T-cell (primary cell): ENCODE data around the gene RPA1. TPM values are rescaled to one million over a fixed set of nuclear protein-coding genes. Genes with fewer than 3 reads are reported as not detected.

Source experiments
- ATAC-seq, 4 experiments: fragments of 200-7000 bp in 3 of 4; fragments of 150-1000 bp in 1 of 4; cut with Tn5 transposase; replicated peaks in 1 of 4; 1 replicate in 3 of 4; 2 replicates in 1 of 4; pipeline ENCODE4 v1.10.0; 2021; ENCODE audit warnings: moderate library complexity in 3 of 4, mild to moderate bottlenecking in 2 of 4, moderate number of reproducible peaks in 1 of 4
- CTCF ChIA-PET, 2 donors: fragments of 300-600 bp; sonication (Branson Sonifier 250); formaldehyde crosslinking; loops; one replicate each; lab custom pipeline; 2022; ENCODE audit warnings: antibody characterized with exemption in 2 of 2; lab: Charles Lee
- POLR2A ChIA-PET, 2 donors: fragments of 300-600 bp; sonication (Branson Sonifier 250); formaldehyde crosslinking; loops; one replicate each; lab custom pipeline; 2022; ENCODE audit warnings: antibody characterized with exemption in 2 of 2; lab: Charles Lee
- DNase-seq, 35 experiments: peaks; one replicate each; pipeline versions ENCODE4 v3.0.0 to v3.0.0-alpha.2; 2013 to 2023
- H3K27ac ChIP-seq: one replicate; pipeline ENCODE4 v1.5.1; 2013; ENCODE audit warnings: low read length
- H3K27me3 ChIP-seq, 2 experiments: replicated peaks in 1 of 2; 1 replicate in 1 of 2; 2 replicates in 1 of 2; pipeline versions ENCODE4 v1.6.1 to v1.7.0; 2013; ENCODE audit warnings: low read length in 1 of 2, mixed read lengths in 1 of 2; ENCODE audit not compliant: control insufficient read depth in 2 of 2, insufficient read depth in 2 of 2; ENCODE audit errors: extremely low read depth in 1 of 2
- H3K36me3 ChIP-seq, 2 donors: 1 replicate in 1 of 2; 2 replicates in 1 of 2; pipeline versions ENCODE4 v1.6.1 to v1.7.0; 2013; ENCODE audit warnings: low read length in 1 of 2; ENCODE audit not compliant: control insufficient read depth in 2 of 2, insufficient read depth in 1 of 2; ENCODE audit errors: extremely low read depth in 1 of 2
- H3K4me1 ChIP-seq, 2 experiments: 1 replicate in 1 of 2; 2 replicates in 1 of 2; pipeline versions ENCODE4 v1.6.1 to v1.7.0; 2013; ENCODE audit warnings: low read length in 2 of 2, mixed read lengths in 1 of 2; ENCODE audit not compliant: insufficient read depth in 2 of 2, control insufficient read depth in 1 of 2; ENCODE audit errors: extremely low read depth in 1 of 2
- H3K4me3 ChIP-seq, 2 donors: 1 replicate in 1 of 2; 2 replicates in 1 of 2; pipeline versions ENCODE4 v1.5.1 to v1.7.0; 2013; ENCODE audit warnings: mild to moderate bottlenecking in 2 of 2, low read length in 1 of 2, moderate library complexity in 1 of 2; ENCODE audit not compliant: control insufficient read depth in 1 of 2; ENCODE audit errors: extremely low read depth in 1 of 2
- H3K9me3 ChIP-seq: 2 replicates; pipeline ENCODE4 v1.7.0; 2013
- H3K27ac Mint-ChIP-seq, 2 donors: one replicate each; pipeline ENCODE4 v1.8.0; 2020 to 2021; ENCODE audit warnings: mild to moderate bottlenecking in 2 of 2, mixed read lengths in 2 of 2
- H3K27me3 Mint-ChIP-seq, 2 donors: one replicate each; pipeline ENCODE4 v1.8.0; 2021 to 2022; ENCODE audit warnings: mixed read lengths in 2 of 2
- H3K36me3 Mint-ChIP-seq: one replicate; pipeline ENCODE4 v1.8.0; 2021; ENCODE audit warnings: mixed read lengths
- H3K4me1 Mint-ChIP-seq, 3 donors: one replicate each; pipeline ENCODE4 v1.8.0; 2020 to 2022; ENCODE audit warnings: mixed read lengths in 3 of 3, mild to moderate bottlenecking in 1 of 3
- H3K4me3 Mint-ChIP-seq, 3 donors: one replicate each; pipeline ENCODE4 v1.8.0; 2020 to 2022; ENCODE audit warnings: mild to moderate bottlenecking in 3 of 3, mixed read lengths in 3 of 3, moderate library complexity in 3 of 3
- H3K9me3 Mint-ChIP-seq, 3 donors: one replicate each; pipeline ENCODE4 v1.8.0; 2020 to 2022; ENCODE audit warnings: mixed read lengths in 3 of 3
- WGBS: methylation state at CpG from one replicate; pipeline ENCODE4 v1.1.5; 2013; ENCODE audit warnings: missing lambda C conversion rate; ENCODE audit not compliant: insufficient coverage; 5-methylcytosine and 5-hydroxymethylcytosine counted together
- total RNA-seq, 35 experiments: library from RNA in 6 of 35; stranded (reverse) in 6 of 35; fragments of 120-200 nt in 1 of 35; gene quantifications; one replicate each; pipeline versions ENCODE4 v1.2.1 to v1.2.4 and lab custom pipeline; 2013 to 2026

RPA1 gene
- total RNA-seq, 5 donors from 2014 or later (not counting 1 experiment from before 2014, with no cell fraction given), result 78.9 to 124 (median 107) TPM

- POLR2A ChIA-PET, result no interaction called here
- ATAC-seq, result no peak
These were observed 69.1 kb downstream of the RPA1 start for GRCh38 chr17:1898872-1899271.

GRCh38 chr17:1899403-1900000, 69.7 kb downstream of the RPA1 start:
- no peak overlapping the region for H3K4me3 Mint-ChIP-seq
- H3K36me3 Mint-ChIP-seq, result peaks cover 42% of the 10 kb centered on the region
- H3K4me1 ChIP-seq, result no peaks in the 10 kb centered on the region
- ChIA-PET CTCF (no interaction called here), POLR2A (no interaction called here)
- no peaks in the 10 kb centered on the region for H3K9me3 ChIP-seq
- DNase-seq (no peak), ATAC-seq (no peak)
- WGBS, result no CpG with 5 or more reads among the region's 8 CpGs
- no peaks in the 10 kb centered on the region for H3K27me3 ChIP-seq
- no peaks in the 10 kb centered on the region for H3K4me1 Mint-ChIP-seq
- H3K36me3 ChIP-seq, result peaks cover 10 to 44% of the 10 kb centered on the region in 2 donors
- no peaks in the 10 kb centered on the region for H3K27me3 Mint-ChIP-seq
- H3K4me3 ChIP-seq, result no peak overlapping the region
- no peaks in the 10 kb centered on the region for H3K9me3 Mint-ChIP-seq
- no peak overlapping the region for H3K27ac Mint-ChIP-seq
- no peak overlapping the region for H3K27ac ChIP-seq

More at GRCh38 chr17:1898872-1899271, 69.1 kb downstream of the RPA1 start:
- Mint-ChIP-seq H3K27me3 (no peaks in the 10 kb centered on the region), H3K36me3 (peaks cover 48% of the 10 kb centered on the region), H3K9me3 (no peaks in the 10 kb centered on the region), H3K4me1 (no peaks in the 10 kb centered on the region), H3K27ac (no peak overlapping the region), H3K4me3 (no peak overlapping the region)
- Histone ChIP-seq H3K4me3 (no peak overlapping the region), H3K4me1 (no peaks in the 10 kb centered on the region), H3K27ac (no peak overlapping the region), H3K27me3 (no peaks in the 10 kb centered on the region), H3K9me3 (no peaks in the 10 kb centered on the region), H3K36me3 (peaks cover 14 to 51% of the 10 kb centered on the region in 2 donors)
- CTCF ChIA-PET, result no interaction called here
- DNase-seq, result no peak
- WGBS, result 92% methylated on average over 8 of the region's 12 CpGs

- Histone ChIP-seq H3K27me3 (peaks cover 6 to 35% of the 10 kb centered on the region in 2 experiments), H3K27ac (no peak overlapping the region), H3K36me3 (no peaks in the 10 kb centered on the region), H3K9me3 (no peaks in the 10 kb centered on the region), H3K4me1 (peaks cover 2 to 14% of the 10 kb centered on the region in 2 experiments), H3K4me3 (no peak overlapping the region)
- ChIA-PET CTCF (interaction anchor here in 1 of 2 donors (0.5 kb wide), 1 partner anchor 32 kb away, joined by 4 read pairs; no protein-coding TSS in a partner anchor), POLR2A (interaction anchor here in 1 of 2 donors (0.6 kb wide), 1 partner anchor 20 kb away, joined by 3 read pairs; no protein-coding TSS in a partner anchor)
- Mint-ChIP-seq H3K27me3 (peaks cover 31% of the 10 kb centered on the region in 2 donors), H3K9me3 (no peaks in the 10 kb centered on the region), H3K27ac (no peak overlapping the region), H3K4me3 (no peak overlapping the region), H3K4me1 (peaks cover 0 to 10% (median 10%) of the 10 kb centered on the region in 3 donors), H3K36me3 (peaks cover 3% of the 10 kb centered on the region)
- WGBS, result 75% methylated on average over 4 of the region's 17 CpGs
- ATAC-seq, result no peak
- DNase-seq, result no peak
These were observed 74.7 kb downstream of the RPA1 start for GRCh38 chr17:1904273-1905182.

GRCh38 chr17:1905190-1905913, 75.5 kb downstream of the RPA1 start:
- peaks cover 37 to 40% of the 10 kb centered on the region in 2 donors for H3K27me3 Mint-ChIP-seq
- H3K36me3 ChIP-seq, result no peaks in the 10 kb centered on the region
- ChIA-PET CTCF (interaction anchor here (0.5 kb wide), 2 partner anchors 33 to 823 kb away, joined by 4 read pairs; no protein-coding TSS in a partner anchor), POLR2A (no interaction called here)
- H3K9me3 Mint-ChIP-seq, result no peaks in the 10 kb centered on the region
- no peak overlapping the region for H3K4me3 Mint-ChIP-seq
- no peak overlapping the region for H3K4me3 ChIP-seq
- H3K27ac ChIP-seq, result no peak overlapping the region
- no peak overlapping the region for H3K27ac Mint-ChIP-seq
- peaks cover 6 to 40% of the 10 kb centered on the region in 2 experiments for H3K27me3 ChIP-seq
- H3K36me3 Mint-ChIP-seq, result no peaks in the 10 kb centered on the region
- H3K4me1 ChIP-seq, result peaks cover 2 to 14% of the 10 kb centered on the region in 2 experiments
- no peak for ATAC-seq
- DNase-seq, result no peak
- H3K4me1 Mint-ChIP-seq, result peaks cover 0 to 10% (median 10%) of the 10 kb centered on the region in 3 donors
- 42% methylated on average over 21 of the region's 25 CpGs for WGBS
- no peaks in the 10 kb centered on the region for H3K9me3 ChIP-seq

GRCh38 chr17:1906662-1907101, 76.9 kb downstream of the RPA1 start:
- H3K4me1 ChIP-seq, result peaks cover 2 to 14% of the 10 kb centered on the region in 2 experiments
- ChIA-PET CTCF (no interaction called here), POLR2A (no interaction called here)
- no peak for DNase-seq
- H3K36me3 ChIP-seq, result no peaks in the 10 kb centered on the region
- no peaks in the 10 kb centered on the region for H3K36me3 Mint-ChIP-seq
- no peaks in the 10 kb centered on the region for H3K9me3 Mint-ChIP-seq
- H3K4me3 Mint-ChIP-seq, result no peak overlapping the region
- ATAC-seq, result no peak
- no peak overlapping the region for H3K4me3 ChIP-seq
- no peak overlapping the region for H3K27ac Mint-ChIP-seq
- WGBS, result 96% methylated on average over 5 of the region's 8 CpGs
- peaks cover 0 to 10% (median 10%) of the 10 kb centered on the region in 3 donors for H3K4me1 Mint-ChIP-seq
- no peaks in the 10 kb centered on the region for H3K9me3 ChIP-seq
- peaks cover 6 to 51% of the 10 kb centered on the region in 2 experiments for H3K27me3 ChIP-seq
- peaks cover 41 to 46% of the 10 kb centered on the region in 2 donors for H3K27me3 Mint-ChIP-seq
- no peak overlapping the region for H3K27ac ChIP-seq

GRCh38 chr17:1907216-1907631, 77.4 kb downstream of the RPA1 start:
- 84% methylated on average over 11 of the region's 17 CpGs for WGBS
- peaks cover 46 to 51% of the 10 kb centered on the region in 2 donors for H3K27me3 Mint-ChIP-seq
- H3K27ac ChIP-seq, result no peak overlapping the region
- H3K4me3 Mint-ChIP-seq, result peak overlapping the region in 1 of 3 donors; percentile 46
- POLR2A ChIA-PET, result no interaction called here
- no peak overlapping the region for H3K27ac Mint-ChIP-seq
- H3K36me3 Mint-ChIP-seq, result no peaks in the 10 kb centered on the region
- DNase-seq (no peak), ATAC-seq (no peak)
- no peak overlapping the region for H3K4me3 ChIP-seq
- CTCF ChIA-PET, result no interaction called here
- no peaks in the 10 kb centered on the region for H3K9me3 ChIP-seq
- H3K4me1 Mint-ChIP-seq, result peaks cover 0 to 10% (median 10%) of the 10 kb centered on the region in 3 donors
- H3K9me3 Mint-ChIP-seq, result no peaks in the 10 kb centered on the region
- H3K27me3 ChIP-seq, result peaks cover 6 to 56% of the 10 kb centered on the region in 2 experiments
- H3K4me1 ChIP-seq, result peaks cover 2 to 14% of the 10 kb centered on the region in 2 experiments
- H3K36me3 ChIP-seq, result no peaks in the 10 kb centered on the region
